ENCODE results near the gene ATP5F1E. TPM values are rescaled to one million over a fixed set of nuclear protein-coding genes. Genes with fewer than 3 reads are reported as not detected.

Gene ATP5F1E
- total RNA-seq, 1 donor from 2014 or later: 59.7 TPM

DNA sequence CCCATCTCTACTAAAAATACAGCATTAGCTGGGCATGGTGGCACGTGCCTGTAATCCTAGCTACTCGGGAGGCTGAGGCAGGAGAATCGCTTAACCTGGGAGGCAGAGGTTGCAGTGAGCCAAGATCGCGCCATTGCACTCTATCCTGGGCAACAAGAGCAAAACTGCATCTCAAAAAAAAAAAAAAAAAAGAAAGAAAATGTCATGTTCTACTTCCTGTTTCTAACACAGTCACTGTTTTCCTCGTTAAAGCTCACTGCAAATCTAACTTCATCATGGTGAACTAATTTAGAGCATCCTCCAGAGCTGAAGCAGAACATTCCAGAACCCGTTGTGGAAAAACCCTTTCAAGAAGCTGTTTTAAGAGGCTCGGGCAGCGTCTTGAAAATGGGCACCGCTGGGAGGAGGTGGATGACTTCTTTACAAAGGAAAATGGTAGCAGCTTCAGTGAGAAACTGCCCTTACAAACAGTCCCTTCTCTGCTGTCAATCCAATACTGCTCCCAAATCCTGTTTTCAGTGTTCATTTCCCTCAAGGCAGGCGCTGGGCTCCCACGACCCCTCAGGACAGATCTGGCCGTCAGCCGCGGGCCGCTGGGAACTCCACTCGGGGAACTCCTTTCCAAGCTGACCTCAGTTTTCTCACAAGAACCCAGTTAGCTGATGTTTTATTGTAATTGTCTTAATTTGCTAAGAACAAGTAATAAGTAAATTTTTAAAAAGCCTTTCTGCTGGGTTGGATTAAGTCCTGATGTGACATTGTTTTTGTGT, 37.6 kb downstream of the ATP5F1E start:
- DNase-seq: no peak
- intact Hi-C loops (cut with DNase I): no loop called here
- no peak overlapping the region for H3K27ac ChIP-seq

DNA sequence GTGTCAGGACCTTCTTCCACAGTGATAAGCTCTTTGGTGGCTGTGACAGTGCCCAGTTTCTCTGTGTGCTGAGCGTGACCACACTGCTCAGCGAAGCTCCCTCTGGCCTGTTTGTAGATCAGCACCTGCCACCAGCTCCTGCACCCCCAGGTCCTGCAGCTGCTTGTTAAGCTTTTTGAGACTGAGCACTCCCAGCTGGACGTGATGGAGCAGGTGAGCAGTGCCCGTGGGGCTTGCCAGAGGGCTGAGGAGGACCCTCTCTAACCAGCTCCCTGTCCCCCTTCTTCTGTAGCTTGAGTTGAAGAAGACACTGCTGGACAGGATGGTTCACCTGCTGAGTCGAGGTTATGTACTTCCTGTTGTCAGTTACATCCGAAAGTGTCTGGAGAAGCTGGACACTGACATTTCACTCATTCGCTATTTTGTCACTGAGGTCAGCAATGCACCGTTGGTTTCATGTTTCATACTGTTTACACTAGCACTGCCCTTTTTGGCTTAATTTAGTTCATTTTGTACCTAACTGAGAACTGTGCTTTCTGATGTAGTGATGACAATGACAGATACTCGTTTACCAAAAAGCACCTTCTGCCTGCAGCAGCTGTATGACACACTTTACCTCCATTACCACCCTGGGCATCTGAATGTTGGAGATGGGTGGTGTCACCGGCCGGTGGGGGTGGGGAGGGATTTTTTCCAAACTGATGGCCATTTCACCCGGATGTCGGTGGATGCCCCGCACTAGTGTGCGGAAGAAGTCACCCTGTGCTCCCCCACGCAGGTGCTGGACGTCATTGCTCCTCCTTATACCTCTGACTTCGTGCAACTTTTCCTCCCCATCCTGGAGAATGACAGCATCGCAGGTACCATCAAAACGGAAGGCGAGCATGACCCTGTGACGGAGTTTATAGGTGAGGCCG, 38.5 kb downstream of the ATP5F1E start:
- TF ChIP-seq, protein P1, sequence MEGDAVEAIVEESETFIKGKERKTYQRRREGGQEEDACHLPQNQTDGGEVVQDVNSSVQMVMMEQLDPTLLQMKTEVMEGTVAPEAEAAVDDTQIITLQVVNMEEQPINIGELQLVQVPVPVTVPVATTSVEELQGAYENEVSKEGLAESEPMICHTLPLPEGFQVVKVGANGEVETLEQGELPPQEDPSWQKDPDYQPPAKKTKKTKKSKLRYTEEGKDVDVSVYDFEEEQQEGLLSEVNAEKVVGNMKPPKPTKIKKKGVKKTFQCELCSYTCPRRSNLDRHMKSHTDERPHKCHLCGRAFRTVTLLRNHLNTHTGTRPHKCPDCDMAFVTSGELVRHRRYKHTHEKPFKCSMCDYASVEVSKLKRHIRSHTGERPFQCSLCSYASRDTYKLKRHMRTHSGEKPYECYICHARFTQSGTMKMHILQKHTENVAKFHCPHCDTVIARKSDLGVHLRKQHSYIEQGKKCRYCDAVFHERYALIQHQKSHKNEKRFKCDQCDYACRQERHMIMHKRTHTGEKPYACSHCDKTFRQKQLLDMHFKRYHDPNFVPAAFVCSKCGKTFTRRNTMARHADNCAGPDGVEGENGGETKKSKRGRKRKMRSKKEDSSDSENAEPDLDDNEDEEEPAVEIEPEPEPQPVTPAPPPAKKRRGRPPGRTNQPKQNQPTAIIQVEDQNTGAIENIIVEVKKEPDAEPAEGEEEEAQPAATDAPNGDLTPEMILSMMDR (IDR thresholded peaks at IDR 0.05): no peak
- Histone ChIP-seq H3K9me3 (no peaks in the 10 kb centered on the region), H3K27ac (no peak overlapping the region), H3K36me3 (peaks cover 98% of the 10 kb centered on the region), H3K4me3 (no peak overlapping the region), H3K27me3 (no peaks in the 10 kb centered on the region), H3K4me1 (peaks cover 4% of the 10 kb centered on the region)
- ATAC-seq (peak; percentile 6), DNase-seq (no peak)
- intact Hi-C loops (cut with DNase I): no loop called here

More for the DNA sequence above, 37.6 kb downstream of the ATP5F1E start:
- TF ChIP-seq, protein P1 (IDR thresholded peaks at IDR 0.05): no peak
- Histone ChIP-seq H3K9me3 (no peaks in the 10 kb centered on the region), H3K36me3 (peaks cover 98% of the 10 kb centered on the region), H3K27me3 (no peaks in the 10 kb centered on the region), H3K4me1 (peaks cover 4% of the 10 kb centered on the region), H3K4me3 (no peak overlapping the region)
- no peak for ATAC-seq

DNA sequence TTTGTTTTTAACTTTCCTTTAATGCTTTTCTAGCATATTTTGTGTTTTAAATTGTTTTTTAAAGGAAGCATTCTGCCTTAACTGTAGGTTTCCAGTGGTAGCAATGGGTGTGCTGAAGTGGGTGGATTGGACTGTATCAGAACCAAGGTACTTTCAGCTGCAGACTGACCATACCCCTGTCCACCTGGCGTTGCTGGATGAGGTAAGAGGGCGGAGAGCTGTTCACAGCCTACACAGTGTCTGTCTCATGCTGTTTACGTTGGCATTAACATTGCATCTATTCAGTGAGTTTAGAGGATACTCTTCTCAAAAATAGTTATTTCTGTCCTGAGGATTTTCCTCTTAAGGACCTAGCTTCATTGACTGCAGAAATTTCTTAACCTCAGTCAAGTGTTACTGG, 39.2 kb downstream of the ATP5F1E start:
- intact Hi-C loops (cut with DNase I): no loop called here
- no peak for ATAC-seq
- Histone ChIP-seq H3K27me3 (no peaks in the 10 kb centered on the region), H3K4me1 (peaks cover 4% of the 10 kb centered on the region), H3K27ac (no peak overlapping the region), H3K36me3 (peaks cover 98% of the 10 kb centered on the region), H3K9me3 (no peaks in the 10 kb centered on the region), H3K4me3 (no peak overlapping the region)
- DNase-seq: no peak
- TF ChIP-seq, protein P1 (IDR thresholded peaks at IDR 0.05): no peak

DNA sequence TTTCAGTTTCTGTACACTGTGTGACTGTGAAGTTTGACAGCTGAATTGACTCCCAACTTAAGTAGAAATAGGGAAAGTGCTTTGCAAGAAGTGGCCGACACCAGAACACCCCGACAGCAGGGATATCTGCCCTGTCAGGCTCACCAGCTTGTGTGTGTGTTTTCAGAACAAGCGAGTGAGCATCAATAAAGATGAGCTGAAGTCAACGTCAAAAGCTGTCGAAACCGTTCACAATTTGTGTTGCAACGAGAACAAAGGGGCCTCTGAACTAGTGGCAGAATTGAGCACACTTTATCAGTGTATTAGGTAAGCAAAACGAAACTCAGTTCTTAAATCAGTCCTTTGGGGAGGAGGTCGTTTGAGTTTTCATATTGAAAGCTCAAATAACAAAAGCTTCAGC, 40.4 kb downstream of the ATP5F1E start:
- Histone ChIP-seq H3K36me3 (peaks cover 98% of the 10 kb centered on the region), H3K4me1 (peaks cover 4% of the 10 kb centered on the region), H3K4me3 (no peak overlapping the region), H3K9me3 (no peaks in the 10 kb centered on the region), H3K27me3 (no peaks in the 10 kb centered on the region), H3K27ac (no peak overlapping the region)
- no peak for ATAC-seq
- TF ChIP-seq, protein P1 (IDR thresholded peaks at IDR 0.05): no peak
- no peak for DNase-seq
- intact Hi-C loops (cut with DNase I): no loop called here

DNA sequence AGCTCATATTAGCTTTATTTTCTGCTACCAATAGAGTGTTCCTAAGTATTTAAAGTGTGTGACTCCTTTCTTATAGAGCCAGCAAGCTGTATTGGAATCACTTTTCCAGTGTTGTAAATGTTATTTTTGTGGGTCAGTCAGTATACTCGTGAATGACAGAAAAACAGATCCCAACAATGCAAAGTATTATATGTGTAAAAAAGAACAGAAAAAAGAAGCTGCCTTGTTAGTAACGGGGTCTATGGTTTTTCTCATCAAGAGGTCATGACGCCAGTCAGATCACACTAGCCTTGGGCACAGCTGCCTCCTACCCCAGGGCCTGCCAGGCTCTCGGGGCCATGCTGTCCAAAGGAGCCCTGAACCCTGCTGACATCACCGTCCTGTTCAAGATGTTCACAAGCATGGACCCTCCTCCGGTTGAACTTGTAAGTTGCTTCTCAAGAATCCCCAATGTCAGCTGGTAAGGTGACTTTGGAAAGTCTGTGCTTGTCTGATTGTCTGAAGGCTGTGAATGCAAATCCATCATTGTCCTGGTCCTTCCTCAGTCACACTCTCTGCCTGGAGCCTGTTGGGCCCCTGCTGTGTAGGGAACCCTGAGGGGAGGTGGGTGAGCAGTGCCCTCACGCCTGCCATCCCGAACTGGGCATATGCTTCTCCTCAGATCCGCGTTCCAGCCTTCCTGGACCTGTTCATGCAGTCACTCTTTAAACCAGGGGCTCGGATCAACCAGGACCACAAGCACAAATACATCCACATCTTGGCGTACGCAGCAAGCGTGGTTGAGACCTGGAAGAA, 41.3 kb downstream of the ATP5F1E start:
- DNase-seq (no peak), ATAC-seq (no peak)
- Histone ChIP-seq H3K27me3 (no peaks in the 10 kb centered on the region), H3K9me3 (no peaks in the 10 kb centered on the region), H3K4me3 (no peak overlapping the region), H3K27ac (no peak overlapping the region), H3K36me3 (peaks cover 98% of the 10 kb centered on the region), H3K4me1 (peaks cover 4% of the 10 kb centered on the region)
- TF ChIP-seq, protein P1 (IDR thresholded peaks at IDR 0.05): no peak
- intact Hi-C loops (cut with DNase I): no loop called here

All from upper lobe of right lung (tissue), 1 donor.